Astrocyte (in vitro differentiated cells and primary cell): ENCODE measurements around the gene TGFBI. TPM values are rescaled to one million over a fixed set of nuclear protein-coding genes. Genes with fewer than 3 reads are reported as not detected.

ENCODE experiments used
- DNase-seq: peaks from one replicate; pipeline ENCODE4 v3.0.0-alpha.2; 2010; ENCODE audit warnings: low read depth
- FAIRE-seq: peaks from 2 replicates; lab custom pipeline; 2011; peaks lifted over from hg19 to GRCh38; lab: Jason Lieb, UNC
- H2AFZ ChIP-seq: 2 replicates; pipeline ENCODE4 v1.6.0; 2012; ENCODE audit warnings: low read depth, low read length, inconsistent platforms
- H3K27ac ChIP-seq: 2 replicates; pipeline ENCODE4 v1.5.1; 2011; ENCODE audit warnings: low read depth, low read length, inconsistent platforms
- H3K27me3 ChIP-seq: 2 replicates; pipeline ENCODE4 v1.6.0; 2011; ENCODE audit warnings: low read length, inconsistent platforms; ENCODE audit not compliant: insufficient read depth
- H3K36me3 ChIP-seq: 2 replicates; pipeline ENCODE4 v1.5.1; 2011; ENCODE audit warnings: low read length, inconsistent platforms; ENCODE audit not compliant: insufficient read depth
- H3K4me1 ChIP-seq: 2 replicates; pipeline ENCODE4 v1.5.1; 2011; ENCODE audit warnings: low read length, inconsistent platforms; ENCODE audit not compliant: insufficient read depth
- H3K4me2 ChIP-seq: 2 replicates; pipeline ENCODE4 v1.6.0; 2012; ENCODE audit warnings: low read length, inconsistent platforms
- H3K4me3 ChIP-seq: 2 replicates; pipeline ENCODE4 v1.5.1; 2011; ENCODE audit warnings: low read depth, mild to moderate bottlenecking, low read length, inconsistent platforms; ENCODE audit not compliant: insufficient read depth
- H3K79me2 ChIP-seq: 2 replicates; pipeline ENCODE4 v1.6.0; 2012; ENCODE audit warnings: mild to moderate bottlenecking, low read length, inconsistent platforms; ENCODE audit not compliant: insufficient read depth
- H3K9ac ChIP-seq: 2 replicates; pipeline ENCODE4 v1.6.0; 2012; ENCODE audit warnings: mild to moderate bottlenecking, low read length, inconsistent platforms
- H3K9me3 ChIP-seq: 2 replicates; pipeline ENCODE4 v1.5.1; 2012; ENCODE audit warnings: low read depth, mild to moderate bottlenecking, low read length, inconsistent platforms; ENCODE audit not compliant: insufficient read depth
- H4K20me1 ChIP-seq: 2 replicates; pipeline ENCODE4 v1.6.0; 2012; ENCODE audit warnings: low read length, inconsistent platforms; ENCODE audit not compliant: insufficient read depth
- H3K27ac Mint-ChIP-seq: one replicate; pipeline ENCODE4 v1.8.0; 2021; ENCODE audit warnings: mild to moderate bottlenecking, mixed read lengths; ENCODE audit not compliant: unreplicated experiment
- H3K27me3 Mint-ChIP-seq: one replicate; pipeline ENCODE4 v1.8.0; 2021; ENCODE audit warnings: low read depth, mixed read lengths; ENCODE audit not compliant: unreplicated experiment
- H3K36me3 Mint-ChIP-seq: one replicate; pipeline ENCODE4 v1.8.0; 2021; ENCODE audit warnings: low read depth, mixed read lengths; ENCODE audit not compliant: unreplicated experiment
- H3K4me1 Mint-ChIP-seq: one replicate; pipeline ENCODE4 v1.8.0; 2021; ENCODE audit warnings: low read depth, mixed read lengths; ENCODE audit not compliant: unreplicated experiment
- H3K4me3 Mint-ChIP-seq: one replicate; pipeline ENCODE4 v1.8.0; 2021; ENCODE audit warnings: mild to moderate bottlenecking, moderate library complexity, mixed read lengths; ENCODE audit not compliant: unreplicated experiment
- H3K9me3 Mint-ChIP-seq: one replicate; pipeline ENCODE4 v1.8.0; 2021; ENCODE audit warnings: mild to moderate bottlenecking, mixed read lengths; ENCODE audit not compliant: unreplicated experiment
- CTCF ChIP-seq: IDR thresholded peaks from 2 replicates; pipeline ENCODE4 v1.5.1; 2011; ENCODE audit warnings: low read depth, mild to moderate bottlenecking, inconsistent platforms, low read length, moderate library complexity; ENCODE audit not compliant: insufficient read depth
- EZH2 ChIP-seq: IDR thresholded peaks from 2 replicates; pipeline ENCODE4 v1.6.1; 2012; ENCODE audit warnings: mild to moderate bottlenecking, low read length, inconsistent platforms; ENCODE audit not compliant: insufficient read depth
- total RNA-seq: library from RNA; stranded (reverse); gene quantifications from 2 replicates; pipeline ENCODE4 v1.2.1, GENCODE V29; 2021

TGFBI gene
- total RNA-seq, 1 donor from 2014 or later = 1,145 TPM

GRCh38 chr5:136015966-136016650 is 12.7 kb upstream of the TGFBI start:
- H3K27ac Mint-ChIP-seq = peak overlapping the region; percentile 72
- peaks cover 11% of the 10 kb centered on the region for H3K9me3 Mint-ChIP-seq
- no peaks in the 10 kb centered on the region for H3K27me3 Mint-ChIP-seq
- H3K4me3 Mint-ChIP-seq = no peak overlapping the region
- H4K20me1 ChIP-seq = no peaks in the 10 kb centered on the region
- H3K36me3 Mint-ChIP-seq = peaks cover 1% of the 10 kb centered on the region
- peaks cover 84% of the 10 kb centered on the region for H3K4me1 Mint-ChIP-seq
- DNase-seq (no peak), FAIRE-seq (no peak)
- no peaks in the 10 kb centered on the region for H3K36me3 ChIP-seq
- no peak for TF ChIP-seq EZH2
- no peak for TF ChIP-seq CTCF
- H3K9me3 ChIP-seq = no peaks in the 10 kb centered on the region
- no peaks in the 10 kb centered on the region for H3K27me3 ChIP-seq
- no peaks in the 10 kb centered on the region for H3K79me2 ChIP-seq
- peak overlapping the region; percentile 35 for H3K9ac ChIP-seq
- H3K4me2 ChIP-seq = no peak overlapping the region
- H3K4me3 ChIP-seq = no peak overlapping the region
- H3K4me1 ChIP-seq = peaks cover 78% of the 10 kb centered on the region
- no peak overlapping the region for H2AFZ ChIP-seq
- H3K27ac ChIP-seq = peak overlapping the region; percentile 99

GRCh38 chr5:136016945-136017530 is 11.8 kb upstream of the TGFBI start:
- Mint-ChIP-seq H3K27me3 (no peaks in the 10 kb centered on the region), H3K9me3 (peaks cover 11% of the 10 kb centered on the region), H3K4me3 (peak overlapping the region; percentile 17), H3K4me1 (peaks cover 81% of the 10 kb centered on the region), H3K27ac (peak overlapping the region; percentile 97), H3K36me3 (peaks cover 1% of the 10 kb centered on the region)
- no peaks in the 10 kb centered on the region for H3K9me3 ChIP-seq
- H3K27ac ChIP-seq = peak overlapping the region; percentile 99
- H3K27me3 ChIP-seq = no peaks in the 10 kb centered on the region
- no peaks in the 10 kb centered on the region for H4K20me1 ChIP-seq
- H3K36me3 ChIP-seq = no peaks in the 10 kb centered on the region
- H3K79me2 ChIP-seq = no peaks in the 10 kb centered on the region
- H3K4me1 ChIP-seq = peaks cover 71% of the 10 kb centered on the region
- H3K9ac ChIP-seq = peak overlapping the region; percentile 88
- DNase-seq (peak; percentile 98), FAIRE-seq (peak; percentile 98)
- peak overlapping the region; percentile 24 for H3K4me2 ChIP-seq
- no peak overlapping the region for H3K4me3 ChIP-seq
- H2AFZ ChIP-seq = no peak overlapping the region
- TF ChIP-seq CTCF (no peak), EZH2 (no peak)
